Ishikawa (cell line): ENCODE data around the gene ALKBH5.

Source experiments
- CEBPB ChIP-seq: IDR thresholded peaks from 2 replicates; pipeline ENCODE4 v1.6.1; 2012
- CREB1 ChIP-seq: IDR thresholded peaks from 2 replicates; pipeline ENCODE4 v1.6.1; 2012; ENCODE audit warnings: low read depth
- EGR1 ChIP-seq: IDR thresholded peaks from 2 replicates; pipeline ENCODE4 v1.6.1; 2012
- EP300 ChIP-seq: IDR thresholded peaks from 2 replicates; pipeline ENCODE4 v1.6.1; 2012; ENCODE audit warnings: borderline replicate concordance
- FOXM1 ChIP-seq: IDR thresholded peaks from 2 replicates; pipeline ENCODE4 v1.6.1; 2012; ENCODE audit warnings: low read depth, borderline replicate concordance
- MAX ChIP-seq: IDR thresholded peaks from 2 replicates; pipeline ENCODE4 v1.6.1; 2012
- RAD21 ChIP-seq: IDR thresholded peaks from 2 replicates; pipeline ENCODE4 v1.6.1; 2012; ENCODE audit warnings: low read depth
- REST ChIP-seq: IDR thresholded peaks from 2 replicates; pipeline ENCODE4 v1.6.1; 2012; ENCODE audit warnings: low read depth, mild to moderate bottlenecking
- TAF1 ChIP-seq: IDR thresholded peaks from 2 replicates; pipeline ENCODE4 v1.6.1; 2012; ENCODE audit warnings: low read depth, mild to moderate bottlenecking
- TCF12 ChIP-seq: IDR thresholded peaks from 2 replicates; pipeline ENCODE4 v1.6.1; 2012; ENCODE audit warnings: low read depth
- TEAD4 ChIP-seq: IDR thresholded peaks from 2 replicates; pipeline ENCODE4 v1.6.1; 2012
- ZBTB7A ChIP-seq: IDR thresholded peaks from 2 replicates; pipeline ENCODE4 v1.6.1; 2012; ENCODE audit warnings: low read depth

- TF ChIP-seq FOXM1 (no peak), RAD21 (no peak), TEAD4 (no peak), EP300 (no peak), EGR1 (no peak), REST (no peak), CEBPB (no peak), MAX (no peak), CREB1 (no peak), TAF1 (no peak), ZBTB7A (no peak), TCF12 (no peak)
These were observed 2.4 kb downstream of the ALKBH5 start for GRCh38 chr17:18185832-18186626.
